Smooth muscle cell (in vitro differentiated cells): ENCODE measurements around the gene NTM. TPM values are rescaled to one million over a fixed set of nuclear protein-coding genes. Genes with fewer than 3 reads are reported as not detected.

Source experiments
- DNase-seq: peaks from one replicate; lab custom pipeline; 2025; ENCODE audit not compliant: unreplicated experiment; lab: John Stamatoyannopoulos, UW
- H2AFZ ChIP-seq: fragments of 200-600 bp; sonication (generic); 2 replicates; pipeline ENCODE4 v1.6.0; 2016; ENCODE audit warnings: antibody characterized with exemption, low read depth, mild to moderate bottlenecking
- H3F3A ChIP-seq: fragments of 200-600 bp; sonication (generic); 2 replicates; pipeline ENCODE4 v1.6.0; 2017; ENCODE audit warnings: antibody characterized with exemption, low read depth
- H3K27ac ChIP-seq: fragments of 200-600 bp; sonication (generic); 2 replicates; pipeline ENCODE4 v1.5.1; 2016; ENCODE audit warnings: low read depth, mild to moderate bottlenecking
- H3K27me3 ChIP-seq: fragments of 200-600 bp; sonication (generic); 2 replicates; pipeline ENCODE4 v1.6.1; 2016; ENCODE audit warnings: low read depth, mild to moderate bottlenecking
- H3K36me3 ChIP-seq: fragments of 200-600 bp; sonication (generic); 2 replicates; pipeline ENCODE4 v1.5.1; 2016; ENCODE audit warnings: low read depth
- H3K4me1 ChIP-seq: fragments of 200-600 bp; sonication (generic); 2 replicates; pipeline ENCODE4 v1.5.1; 2016; ENCODE audit warnings: low read depth
- H3K4me2 ChIP-seq: fragments of 200-600 bp; sonication (generic); 2 replicates; pipeline ENCODE4 v1.6.0; 2016; ENCODE audit warnings: mild to moderate bottlenecking
- H3K4me3 ChIP-seq: fragments of 200-600 bp; sonication (generic); 2 replicates; pipeline ENCODE4 v1.5.1; 2016; ENCODE audit warnings: mild to moderate bottlenecking
- H3K79me2 ChIP-seq: fragments of 200-600 bp; sonication (generic); 2 replicates; pipeline ENCODE4 v1.6.0; 2016; ENCODE audit warnings: low read depth, mild to moderate bottlenecking
- H3K9ac ChIP-seq: fragments of 200-600 bp; sonication (generic); 2 replicates; pipeline ENCODE4 v1.6.0; 2016; ENCODE audit warnings: low read depth
- H3K9me3 ChIP-seq: fragments of 200-600 bp; sonication (generic); replicated peaks from 2 replicates; pipeline ENCODE4 v1.5.1; 2016; ENCODE audit warnings: low read depth
- H4K20me1 ChIP-seq: fragments of 200-600 bp; sonication (generic); 2 replicates; pipeline ENCODE4 v1.6.0; 2016; ENCODE audit warnings: low read depth
- CTCF ChIP-seq: fragments of 200-600 bp; sonication (generic); IDR thresholded peaks from 2 replicates; pipeline ENCODE4 v1.5.1; 2017; ENCODE audit warnings: borderline replicate concordance, mild to moderate bottlenecking, antibody characterized with exemption; ENCODE audit not compliant: insufficient read depth, poor library complexity, severe bottlenecking
- WGBS: methylation state at CpG from one replicate; pipeline ENCODE4 v1.1.7; 2016; ENCODE audit warnings: low lambda C conversion rate; 5-methylcytosine and 5-hydroxymethylcytosine counted together
- polyA plus RNA-seq: library from polyadenylated mRNA; unstranded; fragments of >200 nt; fragmentation: Nextera tagmentation; extraction: Ambion mirVana; gene quantifications from 2 replicates; pipeline ENCODE4 v1.2.1, GENCODE V29; 2016
- total RNA-seq: library from RNA; depleted of rRNA; stranded (reverse); fragments of >200 nt; gene quantifications from 2 replicates; pipeline ENCODE4 v1.2.3, GENCODE V29; 2014

The NTM gene
- total and polyA plus RNA-seq, 2 experiments from 2014 or later = 68.9 to 123 TPM

- no peak for DNase-seq
- no peaks in the 10 kb centered on the region for H4K20me1 ChIP-seq
- H3K79me2 ChIP-seq = no peaks in the 10 kb centered on the region
- peaks cover 57% of the 10 kb centered on the region for H3K27me3 ChIP-seq
- H3K4me1 ChIP-seq = no peaks in the 10 kb centered on the region
- no peaks in the 10 kb centered on the region for H3K36me3 ChIP-seq
- H3K4me3 ChIP-seq = no peak overlapping the region
- H3K4me2 ChIP-seq = no peak overlapping the region
- no peaks in the 10 kb centered on the region for H3K9me3 ChIP-seq
- no peak for TF ChIP-seq CTCF
- 86% methylated on average over 1 of the region's 1 CpG for WGBS
- H3K27ac ChIP-seq = no peak overlapping the region
- no peak overlapping the region for H3K9ac ChIP-seq
- H2AFZ ChIP-seq = no peak overlapping the region
- H3F3A ChIP-seq = no peaks in the 10 kb centered on the region
Measured at GRCh38 chr11:131829725-131830124, 459.3 kb downstream of the NTM start.

GRCh38 chr11:131832079-131832478 is 461.7 kb downstream of the NTM start:
- Histone ChIP-seq H3F3A (no peaks in the 10 kb centered on the region), H3K36me3 (no peaks in the 10 kb centered on the region), H3K4me1 (no peaks in the 10 kb centered on the region), H3K4me2 (no peak overlapping the region), H3K4me3 (no peak overlapping the region), H4K20me1 (no peaks in the 10 kb centered on the region), H3K79me2 (no peaks in the 10 kb centered on the region), H2AFZ (no peak overlapping the region), H3K27me3 (peaks cover 54% of the 10 kb centered on the region), H3K27ac (no peak overlapping the region), H3K9ac (no peak overlapping the region), H3K9me3 (no peaks in the 10 kb centered on the region)
- no peak for TF ChIP-seq CTCF
- no peak for DNase-seq
- 89% methylated on average over 4 of the region's 4 CpGs for WGBS

- Histone ChIP-seq H3F3A (no peaks in the 10 kb centered on the region), H3K9me3 (no peaks in the 10 kb centered on the region), H3K9ac (no peak overlapping the region), H3K4me1 (no peaks in the 10 kb centered on the region), H3K79me2 (no peaks in the 10 kb centered on the region), H3K4me3 (no peak overlapping the region), H3K36me3 (no peaks in the 10 kb centered on the region), H4K20me1 (no peaks in the 10 kb centered on the region), H2AFZ (no peak overlapping the region), H3K4me2 (no peak overlapping the region), H3K27ac (no peak overlapping the region), H3K27me3 (peaks cover 42% of the 10 kb centered on the region)
- WGBS = 87% methylated on average over 2 of the region's 2 CpGs
- no peak for TF ChIP-seq CTCF
- no peak for DNase-seq
Measured at GRCh38 chr11:131833366-131833765, 463.0 kb downstream of the NTM start.

GRCh38 chr11:131837562-131837961 is 467.1 kb downstream of the NTM start:
- H3K4me1 ChIP-seq = no peaks in the 10 kb centered on the region
- TF ChIP-seq CTCF = no peak
- no peak overlapping the region for H3K27ac ChIP-seq
- no peaks in the 10 kb centered on the region for H4K20me1 ChIP-seq
- H3K4me2 ChIP-seq = no peak overlapping the region
- DNase-seq = no peak
- H3K9ac ChIP-seq = no peak overlapping the region
- no peaks in the 10 kb centered on the region for H3K36me3 ChIP-seq
- no peaks in the 10 kb centered on the region for H3K79me2 ChIP-seq
- no peak overlapping the region for H3K4me3 ChIP-seq
- H3K27me3 ChIP-seq = peaks cover 13% of the 10 kb centered on the region
- H2AFZ ChIP-seq = no peak overlapping the region
- H3K9me3 ChIP-seq = no peaks in the 10 kb centered on the region
- 95% methylated on average over 14 of the region's 14 CpGs for WGBS
- H3F3A ChIP-seq = no peaks in the 10 kb centered on the region
